ENCODE data around the gene TTI1. TPM values are rescaled to one million over a fixed set of nuclear protein-coding genes. Genes with fewer than 3 reads are reported as not detected.

TTI1 gene
- total RNA-seq, 1 experiment from 2014 or later = 37.4 TPM

DNA sequence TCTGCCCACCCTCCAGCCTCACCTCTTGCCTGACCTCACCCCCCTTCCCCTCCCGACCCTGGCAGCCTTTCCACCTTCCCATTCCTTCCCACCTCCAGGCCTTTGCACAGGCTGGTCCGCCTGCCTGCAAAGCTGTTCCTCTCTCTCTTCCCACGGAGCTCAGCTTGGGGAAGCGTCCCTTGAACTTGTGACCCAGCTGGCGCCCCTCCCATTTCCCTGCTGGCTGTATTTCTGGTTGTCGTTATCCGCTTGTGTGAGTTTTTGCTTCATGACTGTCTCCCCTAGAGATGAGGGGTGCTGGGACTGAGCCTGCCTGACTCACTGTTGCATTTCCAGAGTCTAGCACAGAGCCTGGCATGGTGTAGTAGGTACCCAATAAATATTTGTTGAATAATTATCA lies 97.8 kb downstream of the TTI1 start:
- peak overlapping the region in 1 of 3 experiments; percentile 15; a peak in 2 of 7 replicates for H3K27ac Mint-ChIP-seq
- H3K27me3 ChIP-seq (ENCODE audit: insufficient read depth, low read length) = no peaks in the 10 kb centered on the region
- H3K27me3 Mint-ChIP-seq (ENCODE audit: low read depth) = no peaks in the 10 kb centered on the region; the same call in none of the 2 replicates
- H4K91ac ChIP-seq (ENCODE audit: insufficient read length, low read depth, low read length) = no peak overlapping the region
- H4K20me1 ChIP-seq (ENCODE audit: control insufficient read depth, insufficient read depth, insufficient read length) = no peaks in the 10 kb centered on the region
- TF ChIP-seq, protein P1, sequence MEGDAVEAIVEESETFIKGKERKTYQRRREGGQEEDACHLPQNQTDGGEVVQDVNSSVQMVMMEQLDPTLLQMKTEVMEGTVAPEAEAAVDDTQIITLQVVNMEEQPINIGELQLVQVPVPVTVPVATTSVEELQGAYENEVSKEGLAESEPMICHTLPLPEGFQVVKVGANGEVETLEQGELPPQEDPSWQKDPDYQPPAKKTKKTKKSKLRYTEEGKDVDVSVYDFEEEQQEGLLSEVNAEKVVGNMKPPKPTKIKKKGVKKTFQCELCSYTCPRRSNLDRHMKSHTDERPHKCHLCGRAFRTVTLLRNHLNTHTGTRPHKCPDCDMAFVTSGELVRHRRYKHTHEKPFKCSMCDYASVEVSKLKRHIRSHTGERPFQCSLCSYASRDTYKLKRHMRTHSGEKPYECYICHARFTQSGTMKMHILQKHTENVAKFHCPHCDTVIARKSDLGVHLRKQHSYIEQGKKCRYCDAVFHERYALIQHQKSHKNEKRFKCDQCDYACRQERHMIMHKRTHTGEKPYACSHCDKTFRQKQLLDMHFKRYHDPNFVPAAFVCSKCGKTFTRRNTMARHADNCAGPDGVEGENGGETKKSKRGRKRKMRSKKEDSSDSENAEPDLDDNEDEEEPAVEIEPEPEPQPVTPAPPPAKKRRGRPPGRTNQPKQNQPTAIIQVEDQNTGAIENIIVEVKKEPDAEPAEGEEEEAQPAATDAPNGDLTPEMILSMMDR (conservative IDR thresholded peaks at IDR 0.05) = no peak
- no peak overlapping the region for H4K8ac ChIP-seq (replicated peaks; ENCODE audit: insufficient read length, low read depth, low read length)
- no peak overlapping the region for H3K9ac ChIP-seq (ENCODE audit: extremely low read depth, insufficient read length, low read length)
- H2BK15ac ChIP-seq (ENCODE audit: low read depth, low read length) = no peak overlapping the region
- H3K9me3 Mint-ChIP-seq = no peaks in the 10 kb centered on the region
- H3K23ac ChIP-seq (ENCODE audit: insufficient read length, low read depth, low read length) = no peak overlapping the region
- H3K79me1 ChIP-seq (ENCODE audit: insufficient read depth, low read depth, low read length, poor library complexity, severe bottlenecking) = no peaks in the 10 kb centered on the region
- H3T11ph ChIP-seq (ENCODE audit: low read length) = no peak overlapping the region
- no peak overlapping the region for H2BK12ac ChIP-seq (ENCODE audit: insufficient read length, low read depth, low read length)
- no peaks in the 10 kb centered on the region for H3K79me2 ChIP-seq (ENCODE audit: insufficient read depth, low read length)
- no peaks in the 10 kb centered on the region for H3K36me3 Mint-ChIP-seq (ENCODE audit: insufficient read depth in 1 of 3, low read depth in 3 of 3)
- H3K14ac ChIP-seq (ENCODE audit: insufficient read depth, low read length) = no peak overlapping the region
- peaks cover 2% of the 10 kb centered on the region; the same call in 1 of the 2 replicates for H3K4me1 ChIP-seq (ENCODE audit: insufficient read depth, low read length)
- no peak overlapping the region for H3K27ac ChIP-seq (ENCODE audit: insufficient read length, low read depth, low read length)
- H3K23me2 ChIP-seq (ENCODE audit: insufficient read length, low read depth, low read length, poor library complexity, severe bottlenecking) = no peaks in the 10 kb centered on the region
- no peak overlapping the region for H3K18ac ChIP-seq (ENCODE audit: insufficient read length, low read depth, low read length)
- no peak overlapping the region for H4K5ac ChIP-seq (ENCODE audit: insufficient read length, low read depth, low read length)
- H2BK20ac ChIP-seq (ENCODE audit: low read depth, low read length, poor library complexity, severe bottlenecking) = no peak overlapping the region
- H2AK5ac ChIP-seq (ENCODE audit: insufficient read length, low read length) = no peak overlapping the region
- no peak overlapping the region for H2AFZ ChIP-seq (ENCODE audit: low read length)
- no peak overlapping the region for H2BK5ac ChIP-seq (ENCODE audit: insufficient read length, low read length)
- no peak overlapping the region for H3K4ac ChIP-seq (ENCODE audit: low read depth, low read length)
- no peak overlapping the region for H3K4me2 ChIP-seq (ENCODE audit: insufficient read depth, insufficient read length, low read length)
- H2BK120ac ChIP-seq (ENCODE audit: low read depth, low read length, poor library complexity, severe bottlenecking) = no peak overlapping the region
- H3K56ac ChIP-seq (ENCODE audit: insufficient read length, low read depth, low read length) = no peak overlapping the region
- no CpG with 5 or more reads among the region's 7 CpGs for WGBS (ENCODE audit: extremely low coverage, insufficient read length, low lambda C conversion rate)
- H3K4me1 Mint-ChIP-seq = peaks cover 20 to 42% of the 10 kb centered on the region in 2 experiments
- H3K4me3 Mint-ChIP-seq = peak overlapping the region in 1 of 2 experiments; percentile 7; a peak in 1 of 5 replicates
- DNase-seq = no peak
- no peaks in the 10 kb centered on the region for H3K9me3 ChIP-seq (ENCODE audit: control insufficient read depth, low read depth, low read length)

Measured in H9 (cell line).